Spinal cord (tissue), 10 donors: Measurements from ENCODE around the gene TMPRSS3. TPM values are rescaled to one million over a fixed set of nuclear protein-coding genes. Genes with fewer than 3 reads are reported as not detected.

Experiments
- DNase-seq, 6 donors: peaks; one replicate each; pipeline versions ENCODE4 v3.0.0 to v3.0.0-alpha.2; 2013 to 2015; ENCODE audit warnings: low spot score in 6 of 6, low read depth in 4 of 6
- H3K27ac ChIP-seq: one replicate; pipeline ENCODE4 v1.5.1; 2013; ENCODE audit warnings: low read depth, low read length, control low read depth
- H3K27me3 ChIP-seq: one replicate; pipeline ENCODE4 v1.6.1; 2013; ENCODE audit warnings: low read length; ENCODE audit not compliant: control insufficient read depth, insufficient read depth
- H3K36me3 ChIP-seq: one replicate; pipeline ENCODE4 v1.6.1; 2013; ENCODE audit warnings: low read length; ENCODE audit not compliant: control insufficient read depth, insufficient read depth
- H3K4me1 ChIP-seq: one replicate; pipeline ENCODE4 v1.6.1; 2013; ENCODE audit warnings: low read length; ENCODE audit not compliant: control insufficient read depth, insufficient read depth
- H3K4me3 ChIP-seq: one replicate; pipeline ENCODE4 v1.5.1; 2013; ENCODE audit warnings: low read depth, low read length, control low read depth
- H3K9me3 ChIP-seq: one replicate; pipeline ENCODE4 v1.6.1; 2013; ENCODE audit warnings: low read length; ENCODE audit not compliant: control insufficient read depth, insufficient read depth
- WGBS: methylation state at CpG from one replicate; pipeline ENCODE4 v1.1.5; 2013; ENCODE audit warnings: missing lambda C conversion rate; ENCODE audit not compliant: insufficient coverage; 5-methylcytosine and 5-hydroxymethylcytosine counted together
- polyA plus RNA-seq, 2 donors: library from polyadenylated mRNA; unstranded; fragments of 120-200 nt; gene quantifications; one replicate each; pipeline ENCODE4 v1.2.1, GENCODE V29; 2013; ENCODE audit not compliant: insufficient read length in 2 of 2
- total RNA-seq, 2 donors: library from RNA; depleted of rRNA in 1 of 2; stranded (reverse); fragments of 120-200 nt in 1 of 2; fragments of >200 nt in 1 of 2; gene quantifications; one replicate each; pipeline versions ENCODE4 v1.2.3 to v1.2.4, GENCODE V29; 2013 to 2014
- donor health status: healthy.

Gene TMPRSS3
- total and polyA plus RNA-seq, 4 donors = 0.08 to 0.44 (median 0.11) TPM; not detected in 1

DNA sequence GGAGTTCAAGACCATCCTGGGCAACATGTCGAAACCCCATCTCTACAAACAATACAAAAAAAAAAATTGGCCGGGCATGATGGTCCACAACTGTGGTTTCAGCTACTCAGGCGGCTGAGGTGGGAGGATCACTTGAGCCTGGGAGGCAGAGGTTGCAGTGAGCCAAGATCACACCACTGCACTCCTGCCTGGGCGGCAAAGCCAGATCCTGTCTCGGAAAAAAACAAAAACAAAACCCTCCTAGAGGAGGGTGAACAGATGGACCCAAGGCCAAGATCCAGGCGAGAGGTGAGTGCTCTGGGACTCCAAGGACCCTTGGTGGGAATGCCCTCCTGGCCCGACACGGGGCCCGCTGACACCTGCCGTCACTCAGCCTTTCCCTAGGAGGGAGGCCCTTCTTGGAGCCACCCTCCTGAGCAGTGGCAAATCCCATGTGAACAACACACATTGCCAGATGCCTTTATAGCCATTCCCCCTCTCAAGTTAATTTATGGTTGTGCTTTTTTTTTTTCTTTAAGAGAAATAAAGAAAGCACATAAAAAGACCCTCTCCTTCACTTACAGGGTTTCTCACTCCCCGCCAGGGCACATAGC lies 45.4 kb downstream of the TMPRSS3 start:
- Histone ChIP-seq H3K4me3 (no peak overlapping the region), H3K36me3 (no peaks in the 10 kb centered on the region), H3K4me1 (peaks cover 12% of the 10 kb centered on the region), H3K27me3 (no peaks in the 10 kb centered on the region), H3K27ac (no peak overlapping the region), H3K9me3 (no peaks in the 10 kb centered on the region)
- DNase-seq = peak in 1 of 6 donors; percentile 6
- 54% methylated on average over 6 of the region's 11 CpGs for WGBS

GRCh38 chr21:42349420-42350317 lies 46.2 kb downstream of the TMPRSS3 start:
- 87% methylated on average over 10 of the region's 14 CpGs for WGBS

GRCh38 chr21:42348762-42349161 lies 47.1 kb downstream of the TMPRSS3 start:
- H3K4me1 ChIP-seq = peaks cover 15% of the 10 kb centered on the region
- 100% methylated on average over 2 of the region's 2 CpGs for WGBS
- no peaks in the 10 kb centered on the region for H3K27me3 ChIP-seq
- no peaks in the 10 kb centered on the region for H3K9me3 ChIP-seq
- no peak overlapping the region for H3K4me3 ChIP-seq
- DNase-seq = no peak
- no peak overlapping the region for H3K27ac ChIP-seq
- no peaks in the 10 kb centered on the region for H3K36me3 ChIP-seq

More at GRCh38 chr21:42349420-42350317, 46.2 kb downstream of the TMPRSS3 start:
- H3K4me3 ChIP-seq = no peak overlapping the region
- H3K27me3 ChIP-seq = no peaks in the 10 kb centered on the region
- no peak for DNase-seq
- H3K27ac ChIP-seq = no peak overlapping the region
- H3K9me3 ChIP-seq = no peaks in the 10 kb centered on the region
- peaks cover 12% of the 10 kb centered on the region for H3K4me1 ChIP-seq
- no peaks in the 10 kb centered on the region for H3K36me3 ChIP-seq

DNA sequence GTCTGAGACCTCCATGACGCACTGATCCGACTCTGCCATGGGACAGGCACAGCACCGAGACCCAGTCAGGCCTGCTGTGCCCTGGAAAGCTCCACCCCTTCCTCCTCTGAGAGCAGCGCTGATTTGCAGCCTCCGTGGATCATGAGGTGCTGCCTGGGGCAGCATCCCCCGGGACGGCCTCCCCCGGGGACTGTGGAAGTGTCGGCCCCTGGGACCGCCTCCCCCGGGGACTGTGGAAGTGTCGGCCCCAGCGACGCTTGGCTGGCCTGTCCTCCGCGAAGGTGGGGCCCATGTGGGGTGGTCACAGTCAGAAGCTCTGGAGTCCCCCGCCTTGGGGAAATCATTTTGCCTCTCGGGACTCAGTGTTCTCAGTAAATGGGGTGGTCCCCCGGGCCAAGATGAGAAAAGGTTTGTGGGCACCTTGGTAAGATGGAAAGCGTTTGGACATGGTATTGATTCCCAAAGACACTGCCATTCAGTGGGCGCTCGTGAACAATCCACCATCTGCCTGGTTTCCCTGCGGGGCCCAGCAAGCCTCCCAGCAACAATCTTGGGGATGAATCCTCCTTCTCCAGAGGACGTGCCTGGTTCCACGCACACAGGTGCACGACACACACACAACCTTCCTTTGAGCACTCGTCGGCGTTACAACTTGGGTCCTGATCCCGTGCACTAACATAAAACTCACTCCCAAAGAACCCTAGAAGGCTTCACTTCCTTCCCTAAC lies 48.1 kb downstream of the TMPRSS3 start:
- Histone ChIP-seq H3K27me3 (no peaks in the 10 kb centered on the region), H3K27ac (no peak overlapping the region), H3K9me3 (no peaks in the 10 kb centered on the region), H3K36me3 (no peaks in the 10 kb centered on the region), H3K4me1 (peaks cover 15% of the 10 kb centered on the region), H3K4me3 (no peak overlapping the region)
- WGBS = 92% methylated on average over 30 of the region's 30 CpGs
- DNase-seq = no peak

DNA sequence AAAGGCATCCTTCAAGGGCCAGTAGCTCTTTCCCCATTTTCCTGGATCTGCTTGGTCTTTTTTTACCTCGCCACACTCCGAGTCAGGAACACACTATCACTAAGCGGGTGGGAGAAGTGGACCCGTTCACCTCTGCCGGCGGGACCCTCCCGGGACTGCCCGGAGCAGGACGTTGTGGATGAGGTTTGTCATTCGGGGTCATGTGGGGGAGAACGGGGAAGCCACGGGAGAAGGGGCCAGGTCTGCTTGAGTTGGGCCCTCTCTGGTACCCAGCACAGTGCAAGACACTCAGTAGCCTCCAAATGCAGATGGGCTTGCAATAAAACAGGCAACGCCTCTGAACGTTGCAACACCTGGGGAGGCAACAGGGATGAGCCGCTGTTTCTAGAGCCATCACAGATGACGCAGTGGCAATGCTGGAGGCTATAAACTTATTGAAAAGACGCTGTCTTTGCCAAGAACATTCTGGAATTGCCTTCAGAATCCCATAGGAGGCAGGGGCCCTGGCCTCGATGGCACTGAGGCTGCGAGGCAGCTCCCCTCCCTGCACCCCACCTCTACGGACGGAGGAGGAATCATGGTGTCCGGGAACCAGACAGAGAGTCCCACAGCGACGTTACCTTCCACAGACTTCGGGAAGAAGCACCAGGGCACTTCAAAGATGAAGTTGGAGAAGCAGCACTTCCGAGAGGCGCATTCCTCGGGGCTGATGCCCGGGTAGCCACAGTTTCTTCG lies 48.8 kb downstream of the TMPRSS3 start:
- H3K27me3 ChIP-seq = no peaks in the 10 kb centered on the region
- peaks cover 15% of the 10 kb centered on the region for H3K4me1 ChIP-seq
- H3K27ac ChIP-seq = no peak overlapping the region
- DNase-seq = no peak
- 90% methylated on average over 29 of the region's 30 CpGs for WGBS
- H3K9me3 ChIP-seq = no peaks in the 10 kb centered on the region
- no peak overlapping the region for H3K4me3 ChIP-seq
- no peaks in the 10 kb centered on the region for H3K36me3 ChIP-seq

GRCh38 chr21:42346441-42346840 lies 49.4 kb downstream of the TMPRSS3 start:
- Histone ChIP-seq H3K9me3 (no peaks in the 10 kb centered on the region), H3K27ac (no peak overlapping the region)
- no peak for DNase-seq

DNA sequence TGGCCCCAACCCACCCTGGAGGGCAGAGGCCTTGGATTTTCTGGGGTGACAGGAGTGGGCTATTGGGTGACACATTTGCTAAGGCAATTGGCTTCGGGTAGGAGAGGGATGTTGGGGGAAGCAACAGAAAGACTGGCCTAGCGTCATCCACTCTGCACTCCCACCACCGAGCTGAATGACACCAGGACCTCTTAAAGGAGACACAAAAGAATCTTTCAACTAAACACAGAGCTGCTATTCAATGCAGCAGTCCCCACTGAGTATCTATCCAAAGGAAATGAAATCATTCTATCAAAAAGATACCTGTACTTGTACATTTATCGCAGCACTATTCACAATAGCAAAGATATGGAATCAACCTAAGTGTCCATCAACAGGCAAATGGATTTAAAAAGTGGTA lies 51.2 kb downstream of the TMPRSS3 start:
- DNase-seq = peak in 1 of 6 donors; percentile 14
- WGBS = 47% methylated on average over 2 of the region's 4 CpGs
- no peak overlapping the region for H3K4me3 ChIP-seq
- H3K27me3 ChIP-seq = no peaks in the 10 kb centered on the region
- H3K9me3 ChIP-seq = no peaks in the 10 kb centered on the region
- no peak overlapping the region for H3K27ac ChIP-seq
- peaks cover 3% of the 10 kb centered on the region for H3K4me1 ChIP-seq
- H3K36me3 ChIP-seq = no peaks in the 10 kb centered on the region

More at GRCh38 chr21:42346441-42346840, 49.4 kb downstream of the TMPRSS3 start:
- no peak overlapping the region for H3K4me3 ChIP-seq
- 93% methylated on average over 7 of the region's 9 CpGs for WGBS
- H3K36me3 ChIP-seq = no peaks in the 10 kb centered on the region
- H3K27me3 ChIP-seq = no peaks in the 10 kb centered on the region
- H3K4me1 ChIP-seq = peaks cover 15% of the 10 kb centered on the region

- no peaks in the 10 kb centered on the region for H3K27me3 ChIP-seq
- no peaks in the 10 kb centered on the region for H3K9me3 ChIP-seq
- DNase-seq = no peak
- H3K4me1 ChIP-seq = peaks cover 4% of the 10 kb centered on the region
- WGBS = 85% methylated on average over 11 of the region's 11 CpGs
- no peak overlapping the region for H3K4me3 ChIP-seq
- H3K36me3 ChIP-seq = no peaks in the 10 kb centered on the region
- no peak overlapping the region for H3K27ac ChIP-seq
These were observed 51.8 kb downstream of the TMPRSS3 start for GRCh38 chr21:42343963-42344510.

GRCh38 chr21:42343556-42343955 lies 52.3 kb downstream of the TMPRSS3 start:
- H3K27me3 ChIP-seq = no peaks in the 10 kb centered on the region
- no peak overlapping the region for H3K27ac ChIP-seq
- no peaks in the 10 kb centered on the region for H3K36me3 ChIP-seq
- peaks cover 9% of the 10 kb centered on the region for H3K4me1 ChIP-seq
- H3K4me3 ChIP-seq = no peak overlapping the region
- 88% methylated on average over 6 of the region's 6 CpGs for WGBS
- DNase-seq = no peak
- no peaks in the 10 kb centered on the region for H3K9me3 ChIP-seq
